ENCODE data around the gene SLC4A2. TPM values are rescaled to one million over a fixed set of nuclear protein-coding genes. Genes with fewer than 3 reads are reported as not detected.

The SLC4A2 gene
- total RNA-seq, 1 donor from 2014 or later = 87.5 TPM

- intact Hi-C loops (cut with DNase I) = no loop called here
- DNase-seq (ENCODE audit: low spot score) = no peak
- ATAC-seq = no peak
Measured at GRCh38 chr7:151099486-151100211, 40.3 kb downstream of the SLC4A2 start.

GRCh38 chr7:151100921-151101320 is 41.5 kb downstream of the SLC4A2 start:
- ATAC-seq (peak; percentile 14), DNase-seq (ENCODE audit: low spot score) (no peak)
- intact Hi-C loops (cut with DNase I) = no loop called here

GRCh38 chr7:151101621-151102396 is 42.4 kb downstream of the SLC4A2 start:
- ATAC-seq = no peak
- intact Hi-C loops (cut with DNase I) = no loop called here
- no peak for DNase-seq (ENCODE audit: low spot score)

GRCh38 chr7:151102991-151103390 is 43.6 kb downstream of the SLC4A2 start:
- intact Hi-C loops (cut with DNase I) = no loop called here
- DNase-seq (ENCODE audit: low spot score) (no peak), ATAC-seq (no peak)

GRCh38 chr7:151103973-151104372 is 44.6 kb downstream of the SLC4A2 start:
- intact Hi-C loops (cut with DNase I) = no loop called here
- ATAC-seq = no peak
- no peak for DNase-seq (ENCODE audit: low spot score)

- intact Hi-C loops (cut with DNase I) = no loop called here
- ATAC-seq (peak; percentile 34), DNase-seq (ENCODE audit: low spot score) (peak; percentile 83)
Measured at GRCh38 chr7:151104411-151105235, 45.2 kb downstream of the SLC4A2 start.

GRCh38 chr7:151107882-151108281 is 48.5 kb downstream of the SLC4A2 start:
- no peak for ATAC-seq
- intact Hi-C loops (cut with DNase I) = no loop called here

GRCh38 chr7:151109094-151110048 is 50.0 kb downstream of the SLC4A2 start:
- DNase-seq (ENCODE audit: low spot score) = no peak
- ATAC-seq = peak; percentile 59
- intact Hi-C loops (cut with DNase I) = loop anchor here (10.0 kb wide), 1 partner anchor 65 kb away; the partner anchor contains the start of gene ASIC3

More at GRCh38 chr7:151107882-151108281, 48.5 kb downstream of the SLC4A2 start:
- no peak for DNase-seq (ENCODE audit: low spot score)

GRCh38 chr7:151110236-151110940 is 51.0 kb downstream of the SLC4A2 start:
- no peak for DNase-seq (ENCODE audit: low spot score)
- intact Hi-C loops (cut with DNase I) = loop anchor here (10.0 kb wide), 1 partner anchor 66 kb away; the partner anchor contains the start of gene ASIC3
- ATAC-seq = peak; percentile 2

GRCh38 chr7:151110941-151111645 is 51.7 kb downstream of the SLC4A2 start:
- intact Hi-C loops (cut with DNase I) = loop anchor here (10.0 kb wide), 1 partner anchor 66 kb away; the partner anchor contains the start of gene ASIC3
- DNase-seq (ENCODE audit: low spot score) (peak; percentile 89), ATAC-seq (peak; percentile 89)

GRCh38 chr7:151113344-151114150 is 54.2 kb downstream of the SLC4A2 start:
- no peak for DNase-seq (ENCODE audit: low spot score)
- intact Hi-C loops (cut with DNase I) = loop anchor here (10.0 kb wide), 1 partner anchor 69 kb away; the partner anchor contains the start of gene ASIC3
- ATAC-seq = no peak

GRCh38 chr7:151114151-151115090 is 55.0 kb downstream of the SLC4A2 start:
- DNase-seq (ENCODE audit: low spot score) = no peak
- intact Hi-C loops (cut with DNase I) = loop anchor here (10.0 kb wide), 1 partner anchor 70 kb away; the partner anchor contains the start of gene ASIC3
- no peak for ATAC-seq

- ATAC-seq (no peak), DNase-seq (ENCODE audit: low spot score) (no peak)
- intact Hi-C loops (cut with DNase I) = loop anchor here (10.0 kb wide), 1 partner anchor 70 kb away; the partner anchor contains the start of gene ASIC3
Measured at GRCh38 chr7:151115121-151115835, 55.9 kb downstream of the SLC4A2 start.

GRCh38 chr7:151115836-151116418 is 56.5 kb downstream of the SLC4A2 start:
- DNase-seq (ENCODE audit: low spot score) (no peak), ATAC-seq (no peak)
- intact Hi-C loops (cut with DNase I) = loop anchor here (10.0 kb wide), 1 partner anchor 71 kb away; the partner anchor contains the start of gene ASIC3
